ENCODE measurements around the gene GRIA3. TPM values are rescaled to one million over a fixed set of nuclear protein-coding genes. Genes with fewer than 3 reads are reported as not detected.

The GRIA3 gene
- total RNA-seq, 1 experiment from 2014 or later: not detected

- TF ChIP-seq ZBTB33 (IDR thresholded peaks at IDR 0.05; ENCODE audit: extremely low read depth, insufficient replicate concordance, low read length) (no peak), ATF3 (IDR thresholded peaks at IDR 0.05) (no peak), POLR2A (IDR thresholded peaks at IDR 0.05; ENCODE audit: borderline replicate concordance, extremely low read depth, insufficient read depth, insufficient read length) (no peak), SRF (IDR thresholded peaks at IDR 0.05; ENCODE audit: low read depth) (no peak), SIN3A (IDR thresholded peaks at IDR 0.05; ENCODE audit: low read depth) (no peak), MAX (IDR thresholded peaks at IDR 0.05) (no peak), ZNF274 (IDR thresholded peaks at IDR 0.05; ENCODE audit: low read depth, low read length) (no peak), SP1 (IDR thresholded peaks at IDR 0.05; ENCODE audit: low read depth) (no peak), RAD21 (IDR thresholded peaks at IDR 0.05; ENCODE audit: low read depth) (no peak)
These were observed 124.6 kb downstream of the GRIA3 start (continued) for GRCh38 chrX:123308658-123309057.

- no peaks in the 10 kb centered on the region for H3K79me2 ChIP-seq (ENCODE audit: insufficient read depth, low read length)
- no peak for DNase-seq (ENCODE audit: low read depth, low spot score)
- CTCF ChIA-PET: no interaction called here
- H3K9ac ChIP-seq (ENCODE audit: low read length): no peak overlapping the region
- BruUV-seq (replicated peaks): no TSS peak
- no peaks in the 10 kb centered on the region for H3K9me3 ChIP-seq (ENCODE audit: control insufficient read depth in 1 of 2, insufficient read depth in 1 of 2, low read depth in 1 of 2, low read length in 2 of 2)
- no peak overlapping the region for H3K4me3 ChIP-seq (replicated peaks in 1 of 2; ENCODE audit: low read depth in 1 of 2, low read length in 2 of 2)
- H3K9me2 ChIP-seq (ENCODE audit: insufficient read depth): no peaks in the 10 kb centered on the region
- no peaks in the 10 kb centered on the region for H3K4me1 ChIP-seq (ENCODE audit: control insufficient read depth in 1 of 2, insufficient read depth in 2 of 2, low read length in 2 of 2)
- H3K27ac ChIP-seq (ENCODE audit: low read depth, low read length): no peak overlapping the region
- H2AFZ ChIP-seq (ENCODE audit: low read depth, low read length, poor library complexity, severe bottlenecking): no peak overlapping the region
- intact Hi-C loops (cut with micrococcal nuclease): no loop called here
- POLR2A ChIA-PET: no interaction called here
- ATAC-seq: no peak
- RAD21 ChIA-PET (ENCODE audit: low non-redundant PET in 1 of 2, low total read pairs in 2 of 2, uncharacterized antibody in 2 of 2, unreplicated experiment in 2 of 2): no interaction called here
- no peak overlapping the region for H3K4me2 ChIP-seq (ENCODE audit: low read length)
- no peaks in the 10 kb centered on the region for H3K36me3 ChIP-seq (ENCODE audit: control insufficient read depth in 1 of 2, insufficient read depth in 2 of 2, low read length in 2 of 2)
- no peaks in the 10 kb centered on the region for H3K27me3 ChIP-seq (ENCODE audit: insufficient read depth, low read length)
- no peaks in the 10 kb centered on the region for H4K20me1 ChIP-seq (ENCODE audit: insufficient read depth)
- TF ChIP-seq FOSL1 (IDR thresholded peaks at IDR 0.05; ENCODE audit: low read depth) (no peak), CTCF (IDR thresholded peaks at IDR 0.05 in 2 of 3, conservative IDR thresholded peaks at IDR 0.05 in 1 of 3; ENCODE audit: borderline replicate concordance in 1 of 3, insufficient read depth in 1 of 3, low read depth in 2 of 3, low read length in 2 of 3) (no peak), YY1 (IDR thresholded peaks at IDR 0.05; ENCODE audit: extremely low read depth, insufficient replicate concordance, low read depth, low read length) (no peak), ZNF274 (IDR thresholded peaks at IDR 0.05; ENCODE audit: low read depth, low read length) (no peak), REST (IDR thresholded peaks at IDR 0.05; ENCODE audit: low read depth) (no peak), ATF3 (IDR thresholded peaks at IDR 0.05) (no peak), EZH2 (IDR thresholded peaks at IDR 0.05) (no peak), TCF7L2 (IDR thresholded peaks at IDR 0.05; ENCODE audit: borderline replicate concordance, extremely low read depth, insufficient read depth, insufficient read length) (no peak), POLR2A (IDR thresholded peaks at IDR 0.05; ENCODE audit: borderline replicate concordance, extremely low read depth, insufficient read depth, insufficient read length) (no peak), SRF (IDR thresholded peaks at IDR 0.05; ENCODE audit: low read depth) (no peak), RAD21 (IDR thresholded peaks at IDR 0.05; ENCODE audit: low read depth) (no peak), SP1 (IDR thresholded peaks at IDR 0.05; ENCODE audit: low read depth) (no peak), SIN3A (IDR thresholded peaks at IDR 0.05; ENCODE audit: low read depth) (no peak), EGR1 (IDR thresholded peaks at IDR 0.05; ENCODE audit: low read depth) (no peak)
These were observed 126.0 kb downstream of the GRIA3 start for GRCh38 chrX:123310112-123310511.
